ENCODE data around the gene CASQ2. TPM values are rescaled to one million over a fixed set of nuclear protein-coding genes. Genes with fewer than 3 reads are reported as not detected.
A peak's percentile ranks its signal among the peaks of the same experiment; 100 is the strongest.

The CASQ2 gene
- total RNA-seq, 4 donors from 2014 or later, result 5.9 to 11.2 (median 9.4) TPM

- DNase-seq, result no peak
These were observed 19.9 kb downstream of the CASQ2 start for GRCh38 chr1:115748401-115749150.

GRCh38 chr1:115746021-115746690, 22.4 kb downstream of the CASQ2 start:
- Histone ChIP-seq H3K4me1 (peaks cover 0 to 14% (median 4%) of the 10 kb centered on the region in 4 donors), H3K27ac (no peak overlapping the region), H3K9me3 (no peaks in the 10 kb centered on the region), H3K4me3 (no peak overlapping the region), H3K36me3 (no peaks in the 10 kb centered on the region), H3K27me3 (no peaks in the 10 kb centered on the region)
- intact Hi-C loops (cut with DNase I; ENCODE audit: low total_unique reads) (no loop called here), in situ Hi-C loops (cut with MboI; ENCODE audit: low pct_ligation_motif_present in 1 of 4, low pct_unique_long_range_greater_than_20kb in 1 of 4, low sequenced_read_pairs in 3 of 4) (no loop called here)
- 33 to 61% methylated on average over 5 of the region's 5 CpGs for WGBS, 2 donors (ENCODE audit: low coverage in 1 of 2)
- no peak for DNase-seq
- no peak for TF ChIP-seq CTCF (IDR thresholded peaks at IDR 0.05)
- TF ChIP-seq POLR2A (IDR thresholded peaks at IDR 0.05), result no peak
- no peak for TF ChIP-seq EP300 (IDR thresholded peaks at IDR 0.05; ENCODE audit: low read depth)
- no peak for TF ChIP-seq POLR2AphosphoS5 (IDR thresholded peaks at IDR 0.05)

More at GRCh38 chr1:115748401-115749150, 19.9 kb downstream of the CASQ2 start:
- in situ Hi-C loops (cut with MboI; ENCODE audit: low pct_ligation_motif_present in 1 of 4, low pct_unique_long_range_greater_than_20kb in 1 of 4, low sequenced_read_pairs in 3 of 4), result no loop called here
- Histone ChIP-seq H3K27me3 (no peaks in the 10 kb centered on the region), H3K9me3 (no peaks in the 10 kb centered on the region), H3K27ac (peak overlapping the region; percentile 59 to 77 (median 62)), H3K4me3 (no peak overlapping the region), H3K4me1 (peaks cover 0 to 14% (median 4%) of the 10 kb centered on the region in 4 donors), H3K36me3 (no peaks in the 10 kb centered on the region)
- WGBS, 2 donors (ENCODE audit: low coverage in 1 of 2), result 11 to 49% methylated on average over 2 to 5 of the region's 5 CpGs
- intact Hi-C loops (cut with DNase I; ENCODE audit: low total_unique reads), result no loop called here
- TF ChIP-seq POLR2AphosphoS5 (IDR thresholded peaks at IDR 0.05), result no peak

- no peak overlapping the region for H3K4me3 ChIP-seq
- peaks cover 0 to 11% (median 4%) of the 10 kb centered on the region in 4 donors for H3K4me1 ChIP-seq
- intact Hi-C loops (cut with DNase I; ENCODE audit: low total_unique reads), result no loop called here
- no peak overlapping the region for H3K27ac ChIP-seq
- 91 to 100% methylated on average over 2 to 3 of the region's 3 CpGs for WGBS, 2 donors (ENCODE audit: low coverage in 1 of 2)
- no peak for DNase-seq
- TF ChIP-seq CTCF (IDR thresholded peaks at IDR 0.05) (no peak), POLR2AphosphoS5 (IDR thresholded peaks at IDR 0.05) (no peak)
- H3K36me3 ChIP-seq, result no peaks in the 10 kb centered on the region
- no peaks in the 10 kb centered on the region for H3K27me3 ChIP-seq
- in situ Hi-C loops (cut with MboI; ENCODE audit: low pct_ligation_motif_present in 1 of 4, low pct_unique_long_range_greater_than_20kb in 1 of 4, low sequenced_read_pairs in 3 of 4), result no loop called here
- no peaks in the 10 kb centered on the region for H3K9me3 ChIP-seq
These were observed 23.8 kb downstream of the CASQ2 start for GRCh38 chr1:115744646-115745275.

GRCh38 chr1:115740811-115741210, 27.7 kb downstream of the CASQ2 start:
- in situ Hi-C loops (cut with MboI; ENCODE audit: low pct_ligation_motif_present in 1 of 4, low pct_unique_long_range_greater_than_20kb in 1 of 4, low sequenced_read_pairs in 3 of 4), result no loop called here
- WGBS, 2 donors (ENCODE audit: low coverage in 1 of 2), result 71 to 81% methylated on average over 1 of the region's 1 CpG
- no peak overlapping the region for H3K4me3 ChIP-seq
- intact Hi-C loops (cut with DNase I; ENCODE audit: low total_unique reads), result no loop called here
- H3K9me3 ChIP-seq, result no peaks in the 10 kb centered on the region
- H3K27ac ChIP-seq, result no peak overlapping the region
- H3K4me1 ChIP-seq, result no peaks in the 10 kb centered on the region
- no peaks in the 10 kb centered on the region for H3K27me3 ChIP-seq
- no peak for TF ChIP-seq POLR2AphosphoS5 (IDR thresholded peaks at IDR 0.05)
- no peak for TF ChIP-seq EP300 (IDR thresholded peaks at IDR 0.05; ENCODE audit: low read depth)
- no peak for TF ChIP-seq CTCF (IDR thresholded peaks at IDR 0.05)
- no peak for DNase-seq
- no peaks in the 10 kb centered on the region for H3K36me3 ChIP-seq

All from transverse colon (tissue), 4 donors.